Measurements from ENCODE around the gene ADGRL4.

DNA sequence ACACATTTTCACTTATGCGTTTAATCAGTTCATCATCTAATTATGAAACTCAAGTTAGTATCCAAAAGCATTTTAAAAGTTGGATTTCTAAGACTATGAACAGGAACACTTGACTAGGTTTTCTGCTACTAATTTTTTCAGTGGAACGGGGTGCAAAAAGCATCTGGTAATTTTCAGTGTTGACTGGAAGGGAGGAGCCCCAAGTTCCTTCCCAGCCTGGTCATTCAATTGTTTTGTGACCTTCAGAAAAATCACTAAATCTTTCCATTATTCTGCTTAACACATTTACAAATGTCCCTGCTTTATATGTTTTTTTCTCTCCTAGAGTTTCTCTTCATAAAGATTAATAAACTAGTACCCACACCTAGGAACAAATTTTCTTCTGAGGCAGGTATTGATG is 6.0 kb upstream of the ADGRL4 start:
- TF ChIP-seq POLR2AphosphoS5 (IDR thresholded peaks at IDR 0.05; ENCODE audit: low read depth) (no peak), EZH2 (IDR thresholded peaks at IDR 0.05; ENCODE audit: low read depth, unreplicated experiment) (no peak), REST (IDR thresholded peaks at IDR 0.05; ENCODE audit: unreplicated experiment) (no peak), CTCF (conservative IDR thresholded peaks at IDR 0.05; ENCODE audit: low read depth in 2 of 2) (no peak), EZH2phosphoT487 (IDR thresholded peaks at IDR 0.05; ENCODE audit: unreplicated experiment) (no peak), CREB1 (CRISPR knock-in tag; IDR thresholded peaks at IDR 0.05; ENCODE audit: low read depth) (no peak), STAT1 (IDR thresholded peaks at IDR 0.05; ENCODE audit: unreplicated experiment) (no peak), JUNB (IDR thresholded peaks at IDR 0.05; ENCODE audit: unreplicated experiment) (no peak), ZNF331 (CRISPR knock-in tag; IDR thresholded peaks at IDR 0.05; ENCODE audit: low read depth) (no peak), NANOG (IDR thresholded peaks at IDR 0.05; ENCODE audit: borderline replicate concordance) (no peak)
- TF ChIP-seq, protein P1, sequence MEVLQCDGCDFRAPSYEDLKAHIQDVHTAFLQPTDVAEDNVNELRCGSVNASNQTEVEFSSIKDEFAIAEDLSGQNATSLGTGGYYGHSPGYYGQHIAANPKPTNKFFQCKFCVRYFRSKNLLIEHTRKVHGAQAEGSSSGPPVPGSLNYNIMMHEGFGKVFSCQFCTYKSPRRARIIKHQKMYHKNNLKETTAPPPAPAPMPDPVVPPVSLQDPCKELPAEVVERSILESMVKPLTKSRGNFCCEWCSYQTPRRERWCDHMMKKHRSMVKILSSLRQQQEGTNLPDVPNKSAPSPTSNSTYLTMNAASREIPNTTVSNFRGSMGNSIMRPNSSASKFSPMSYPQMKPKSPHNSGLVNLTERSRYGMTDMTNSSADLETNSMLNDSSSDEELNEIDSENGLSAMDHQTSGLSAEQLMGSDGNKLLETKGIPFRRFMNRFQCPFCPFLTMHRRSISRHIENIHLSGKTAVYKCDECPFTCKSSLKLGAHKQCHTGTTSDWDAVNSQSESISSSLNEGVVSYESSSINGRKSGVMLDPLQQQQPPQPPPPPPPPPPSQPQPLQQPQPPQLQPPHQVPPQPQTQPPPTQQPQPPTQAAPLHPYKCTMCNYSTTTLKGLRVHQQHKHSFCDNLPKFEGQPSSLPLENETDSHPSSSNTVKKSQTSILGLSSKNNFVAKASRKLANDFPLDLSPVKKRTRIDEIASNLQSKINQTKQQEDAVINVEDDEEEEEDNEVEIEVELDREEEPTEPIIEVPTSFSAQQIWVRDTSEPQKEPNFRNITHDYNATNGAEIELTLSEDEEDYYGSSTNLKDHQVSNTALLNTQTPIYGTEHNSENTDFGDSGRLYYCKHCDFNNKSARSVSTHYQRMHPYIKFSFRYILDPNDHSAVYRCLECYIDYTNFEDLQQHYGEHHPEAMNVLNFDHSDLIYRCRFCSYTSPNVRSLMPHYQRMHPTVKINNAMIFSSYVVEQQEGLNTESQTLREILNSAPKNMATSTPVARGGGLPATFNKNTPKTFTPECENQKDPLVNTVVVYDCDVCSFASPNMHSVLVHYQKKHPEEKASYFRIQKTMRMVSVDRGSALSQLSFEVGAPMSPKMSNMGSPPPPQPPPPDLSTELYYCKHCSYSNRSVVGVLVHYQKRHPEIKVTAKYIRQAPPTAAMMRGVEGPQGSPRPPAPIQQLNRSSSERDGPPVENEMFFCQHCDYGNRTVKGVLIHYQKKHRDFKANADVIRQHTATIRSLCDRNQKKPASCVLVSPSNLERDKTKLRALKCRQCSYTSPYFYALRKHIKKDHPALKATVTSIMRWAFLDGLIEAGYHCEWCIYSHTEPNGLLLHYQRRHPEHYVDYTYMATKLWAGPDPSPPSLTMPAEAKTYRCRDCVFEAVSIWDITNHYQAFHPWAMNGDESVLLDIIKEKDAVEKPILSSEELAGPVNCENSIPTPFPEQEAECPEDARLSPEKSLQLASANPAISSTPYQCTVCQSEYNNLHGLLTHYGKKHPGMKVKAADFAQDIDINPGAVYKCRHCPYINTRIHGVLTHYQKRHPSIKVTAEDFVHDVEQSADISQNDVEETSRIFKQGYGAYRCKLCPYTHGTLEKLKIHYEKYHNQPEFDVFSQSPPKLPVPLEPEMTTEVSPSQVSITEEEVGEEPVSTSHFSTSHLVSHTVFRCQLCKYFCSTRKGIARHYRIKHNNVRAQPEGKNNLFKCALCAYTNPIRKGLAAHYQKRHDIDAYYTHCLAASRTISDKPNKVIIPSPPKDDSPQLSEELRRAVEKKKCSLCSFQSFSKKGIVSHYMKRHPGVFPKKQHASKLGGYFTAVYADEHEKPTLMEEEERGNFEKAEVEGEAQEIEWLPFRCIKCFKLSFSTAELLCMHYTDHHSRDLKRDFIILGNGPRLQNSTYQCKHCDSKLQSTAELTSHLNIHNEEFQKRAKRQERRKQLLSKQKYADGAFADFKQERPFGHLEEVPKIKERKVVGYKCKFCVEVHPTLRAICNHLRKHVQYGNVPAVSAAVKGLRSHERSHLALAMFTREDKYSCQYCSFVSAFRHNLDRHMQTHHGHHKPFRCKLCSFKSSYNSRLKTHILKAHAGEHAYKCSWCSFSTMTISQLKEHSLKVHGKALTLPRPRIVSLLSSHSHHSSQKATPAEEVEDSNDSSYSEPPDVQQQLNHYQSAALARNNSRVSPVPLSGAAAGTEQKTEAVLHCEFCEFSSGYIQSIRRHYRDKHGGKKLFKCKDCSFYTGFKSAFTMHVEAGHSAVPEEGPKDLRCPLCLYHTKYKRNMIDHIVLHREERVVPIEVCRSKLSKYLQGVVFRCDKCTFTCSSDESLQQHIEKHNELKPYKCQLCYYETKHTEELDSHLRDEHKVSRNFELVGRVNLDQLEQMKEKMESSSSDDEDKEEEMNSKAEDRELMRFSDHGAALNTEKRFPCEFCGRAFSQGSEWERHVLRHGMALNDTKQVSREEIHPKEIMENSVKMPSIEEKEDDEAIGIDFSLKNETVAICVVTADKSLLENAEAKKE (CRISPR knock-in tag; IDR thresholded peaks at IDR 0.05) = no peak

All from GM23338 (cell line).